GM19238 (cell line): ENCODE measurements around the gene MAGI2.

Experiments used
- DNase-seq: peaks from one replicate; pipeline ENCODE4 v3.0.0; 2011; ENCODE audit warnings: low spot score; ENCODE audit not compliant: insufficient read length

Gene MAGI2

GRCh38 chr7:78679112-78679876 lies 774.2 kb downstream of the MAGI2 start:
- DNase-seq, result no peak

GRCh38 chr7:78677391-78677790 lies 776.1 kb downstream of the MAGI2 start:
- DNase-seq, result no peak

- no peak for DNase-seq
These were observed 778.0 kb downstream of the MAGI2 start for GRCh38 chr7:78675511-78675910.

- no peak for DNase-seq
These were observed 780.2 kb downstream of the MAGI2 start for GRCh38 chr7:78673272-78673671.

- DNase-seq, result no peak
These were observed 790.5 kb downstream of the MAGI2 start for GRCh38 chr7:78662939-78663338.

- DNase-seq, result no peak
These were observed 803.5 kb downstream of the MAGI2 start for GRCh38 chr7:78649976-78650375.

- DNase-seq, result no peak
These were observed 804.2 kb downstream of the MAGI2 start for GRCh38 chr7:78649236-78649635.

GRCh38 chr7:78642751-78643150 lies 810.7 kb downstream of the MAGI2 start:
- no peak for DNase-seq

- no peak for DNase-seq
These were observed 815.1 kb downstream of the MAGI2 start for GRCh38 chr7:78638364-78638763.

GRCh38 chr7:78636727-78637126 lies 816.7 kb downstream of the MAGI2 start:
- no peak for DNase-seq

GRCh38 chr7:78635026-78635793 lies 818.3 kb downstream of the MAGI2 start:
- DNase-seq, result no peak

GRCh38 chr7:78634093-78634492 lies 819.4 kb downstream of the MAGI2 start:
- no peak for DNase-seq

GRCh38 chr7:78620920-78621319 lies 832.5 kb downstream of the MAGI2 start:
- DNase-seq, result no peak

GRCh38 chr7:78616539-78616938 lies 836.9 kb downstream of the MAGI2 start:
- DNase-seq, result no peak

GRCh38 chr7:78609281-78609680 lies 844.2 kb downstream of the MAGI2 start:
- DNase-seq, result no peak

- DNase-seq, result no peak
These were observed 846.4 kb downstream of the MAGI2 start for GRCh38 chr7:78607099-78607498.

- DNase-seq, result no peak
These were observed 848.3 kb downstream of the MAGI2 start for GRCh38 chr7:78605119-78605518.

- DNase-seq, result no peak
These were observed 851.7 kb downstream of the MAGI2 start for GRCh38 chr7:78601728-78602127.

- no peak for DNase-seq
These were observed 859.3 kb downstream of the MAGI2 start for GRCh38 chr7:78594156-78594555.

- no peak for DNase-seq
These were observed 865.1 kb downstream of the MAGI2 start for GRCh38 chr7:78588393-78588792.

- DNase-seq, result no peak
These were observed 865.9 kb downstream of the MAGI2 start for GRCh38 chr7:78587443-78588044.

GRCh38 chr7:78585980-78586379 lies 867.5 kb downstream of the MAGI2 start:
- DNase-seq, result no peak
